GM19035 (cell line): ENCODE data around the gene SIGLEC8.

ENCODE experiments used
- ATAC-seq: cut with Tn5 transposase; IDR thresholded peaks from one replicate; pipeline ENCODE4 v1.9.1; 2021; ENCODE audit not compliant: unreplicated experiment

SIGLEC8 gene

GRCh38 chr19:51407511-51408131 lies 50.6 kb downstream of the SIGLEC8 start:
- no peak for ATAC-seq

GRCh38 chr19:51402117-51402516 lies 56.1 kb downstream of the SIGLEC8 start:
- ATAC-seq, result no peak
